GM21423 (cell line): ENCODE data around the gene CDS2.

Experiments used
- ATAC-seq: cut with Tn5 transposase; IDR thresholded peaks from one replicate; pipeline ENCODE4 v1.9.1; 2021; ENCODE audit warnings: mild to moderate bottlenecking, moderate library complexity; ENCODE audit not compliant: unreplicated experiment

CDS2 gene

GRCh38 chr20:5150226-5151076 is 23.6 kb downstream of the CDS2 start:
- ATAC-seq: no peak

DNA sequence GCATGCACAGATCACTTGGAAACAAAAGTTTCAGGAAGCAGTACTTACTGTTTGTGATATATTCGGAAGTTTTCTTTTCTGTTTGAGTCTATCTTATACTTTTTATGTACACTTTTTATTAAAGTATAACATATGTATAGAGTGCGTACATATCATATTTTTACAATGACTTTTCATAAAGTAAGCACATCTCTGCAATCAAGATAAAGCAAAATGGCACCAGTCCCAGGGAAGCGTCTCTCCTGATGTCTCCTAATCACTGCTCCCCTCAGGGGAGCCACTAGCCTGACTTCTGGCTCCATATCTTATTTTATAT is 26.3 kb downstream of the CDS2 start:
- ATAC-seq: no peak

DNA sequence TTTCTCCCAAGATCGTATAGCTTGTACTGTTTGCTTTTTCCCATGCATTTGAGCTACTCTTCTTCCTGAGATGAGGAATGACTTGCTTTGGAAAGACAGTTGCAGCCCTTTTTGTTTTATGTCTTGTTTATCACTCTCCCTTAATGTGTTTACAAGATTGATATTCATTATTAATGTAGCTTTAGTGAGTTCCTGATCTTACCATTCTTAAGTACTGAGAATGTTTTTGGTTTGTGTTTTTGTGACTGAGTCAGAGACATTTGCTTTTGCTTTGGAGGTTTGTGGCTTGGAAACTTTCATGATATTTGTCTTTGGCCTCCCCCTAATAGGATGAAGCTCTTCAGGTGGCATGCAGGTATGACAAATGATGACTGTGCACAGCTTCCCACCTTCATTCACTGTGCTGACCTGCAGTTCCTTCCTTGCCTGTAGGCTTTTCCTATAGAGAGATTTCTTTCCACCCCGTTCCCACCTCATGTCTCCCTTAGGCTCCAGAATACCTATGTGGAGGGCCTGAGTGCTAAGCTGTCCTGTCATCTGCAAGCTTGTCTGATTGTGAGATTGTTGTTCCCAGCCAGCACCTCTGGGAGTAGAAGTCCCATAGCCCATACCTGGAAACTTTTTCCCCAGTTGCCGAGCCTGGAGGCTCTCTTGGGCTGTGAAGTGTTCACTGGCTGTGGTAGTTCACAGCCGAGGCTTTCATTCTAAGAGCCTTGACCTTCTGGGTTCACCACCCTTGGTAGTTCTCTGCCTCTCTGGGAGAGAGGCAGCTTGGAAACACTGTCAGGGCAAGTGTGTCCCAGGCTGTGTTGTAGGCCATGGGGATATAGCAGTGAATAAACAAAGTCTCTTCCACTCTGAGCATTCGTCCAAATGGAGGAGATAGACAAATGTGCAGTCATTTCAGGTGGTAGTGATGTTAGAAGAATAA is 27.1 kb downstream of the CDS2 start:
- no peak for ATAC-seq

GRCh38 chr20:5154543-5154925 is 27.7 kb downstream of the CDS2 start:
- ATAC-seq: no peak

GRCh38 chr20:5155404-5155803 is 28.6 kb downstream of the CDS2 start:
- ATAC-seq: no peak

DNA sequence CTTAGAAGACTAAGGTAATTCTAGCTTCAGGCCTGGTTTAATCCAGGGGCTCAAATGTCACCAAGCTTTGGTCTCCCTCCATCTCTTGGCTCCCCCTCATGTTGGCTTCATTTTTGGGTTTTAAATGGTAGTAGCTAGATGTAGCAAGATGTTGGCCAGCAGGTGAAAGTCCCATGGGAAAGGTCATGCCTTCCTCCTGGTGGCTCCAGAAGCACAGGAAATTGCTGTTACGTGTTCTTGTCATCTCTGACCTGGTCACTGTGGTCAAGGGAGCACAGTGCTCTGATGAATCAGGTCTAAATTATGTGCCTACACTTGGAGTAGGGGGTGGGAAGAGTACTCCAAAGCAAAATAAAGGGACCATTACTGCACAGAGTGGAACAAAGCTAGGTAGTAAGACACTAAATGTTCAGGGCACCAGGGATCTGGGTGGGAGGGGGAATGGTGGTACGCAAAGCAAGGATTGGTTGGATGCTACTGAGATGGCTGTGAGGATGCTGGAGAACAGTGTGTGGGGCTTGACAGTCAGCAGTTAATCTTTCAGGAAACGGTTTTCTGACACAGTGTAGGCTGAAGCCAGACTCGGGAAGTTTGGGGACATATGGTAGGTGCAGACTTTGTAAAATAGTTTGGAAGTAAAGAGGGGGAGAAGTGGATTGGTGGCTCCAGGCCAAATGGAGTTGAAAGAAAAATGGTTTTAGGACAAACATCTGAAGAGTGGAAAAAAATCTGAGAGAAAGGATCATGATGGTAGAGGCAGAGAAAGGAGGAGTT is 30.1 kb downstream of the CDS2 start:
- no peak for ATAC-seq

DNA sequence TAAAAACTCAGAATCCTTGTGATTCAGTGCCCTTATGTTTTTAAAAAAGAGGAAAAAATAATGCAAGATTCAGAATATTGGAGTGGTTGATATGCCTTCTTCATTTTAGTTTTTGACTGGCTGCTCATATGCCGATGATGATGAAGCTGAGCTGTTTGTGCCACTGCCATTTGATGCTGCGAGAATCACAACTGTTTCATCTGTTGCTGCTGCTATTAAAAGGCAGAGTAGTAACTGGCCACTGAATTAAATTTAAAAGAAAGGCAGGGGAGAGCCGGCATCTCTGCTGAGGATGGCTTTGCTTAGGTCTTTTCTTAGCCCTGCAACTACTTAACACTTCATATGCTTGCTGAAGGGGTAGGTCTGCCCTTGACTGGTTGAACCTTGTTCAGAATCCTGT is 33.1 kb downstream of the CDS2 start:
- ATAC-seq: no peak

- ATAC-seq: no peak
Observed at GRCh38 chr20:5160882-5161281, 34.1 kb downstream of the CDS2 start.

DNA sequence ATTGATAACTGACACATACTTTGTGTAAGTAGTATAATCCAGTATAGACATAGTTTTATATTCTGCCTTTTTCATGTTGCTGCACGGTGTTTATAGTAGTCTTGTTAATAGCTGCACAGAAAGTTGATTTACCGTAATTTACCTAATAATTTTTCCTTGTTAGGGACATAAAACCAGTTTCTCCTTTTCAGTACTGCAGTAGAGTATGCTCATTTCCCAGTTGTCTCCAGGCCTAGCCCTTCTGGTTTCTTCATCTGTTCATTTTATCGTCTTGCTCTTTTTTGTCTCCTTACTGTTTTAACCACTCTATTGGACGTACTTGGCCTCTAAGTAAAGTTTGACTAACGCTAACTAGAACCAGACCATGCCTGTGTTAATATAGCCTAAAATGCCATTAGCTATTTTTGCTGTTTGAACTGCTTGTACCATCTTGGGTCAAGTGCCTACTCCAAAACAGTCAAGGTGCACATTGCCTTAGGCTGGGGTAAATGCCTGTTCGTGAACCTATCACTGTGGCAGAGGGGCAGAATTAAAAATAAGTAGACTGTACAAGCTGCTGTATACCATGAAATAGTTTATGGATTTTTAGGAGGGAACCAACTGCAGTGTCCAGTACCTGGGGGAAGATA is 34.8 kb downstream of the CDS2 start:
- no peak for ATAC-seq

DNA sequence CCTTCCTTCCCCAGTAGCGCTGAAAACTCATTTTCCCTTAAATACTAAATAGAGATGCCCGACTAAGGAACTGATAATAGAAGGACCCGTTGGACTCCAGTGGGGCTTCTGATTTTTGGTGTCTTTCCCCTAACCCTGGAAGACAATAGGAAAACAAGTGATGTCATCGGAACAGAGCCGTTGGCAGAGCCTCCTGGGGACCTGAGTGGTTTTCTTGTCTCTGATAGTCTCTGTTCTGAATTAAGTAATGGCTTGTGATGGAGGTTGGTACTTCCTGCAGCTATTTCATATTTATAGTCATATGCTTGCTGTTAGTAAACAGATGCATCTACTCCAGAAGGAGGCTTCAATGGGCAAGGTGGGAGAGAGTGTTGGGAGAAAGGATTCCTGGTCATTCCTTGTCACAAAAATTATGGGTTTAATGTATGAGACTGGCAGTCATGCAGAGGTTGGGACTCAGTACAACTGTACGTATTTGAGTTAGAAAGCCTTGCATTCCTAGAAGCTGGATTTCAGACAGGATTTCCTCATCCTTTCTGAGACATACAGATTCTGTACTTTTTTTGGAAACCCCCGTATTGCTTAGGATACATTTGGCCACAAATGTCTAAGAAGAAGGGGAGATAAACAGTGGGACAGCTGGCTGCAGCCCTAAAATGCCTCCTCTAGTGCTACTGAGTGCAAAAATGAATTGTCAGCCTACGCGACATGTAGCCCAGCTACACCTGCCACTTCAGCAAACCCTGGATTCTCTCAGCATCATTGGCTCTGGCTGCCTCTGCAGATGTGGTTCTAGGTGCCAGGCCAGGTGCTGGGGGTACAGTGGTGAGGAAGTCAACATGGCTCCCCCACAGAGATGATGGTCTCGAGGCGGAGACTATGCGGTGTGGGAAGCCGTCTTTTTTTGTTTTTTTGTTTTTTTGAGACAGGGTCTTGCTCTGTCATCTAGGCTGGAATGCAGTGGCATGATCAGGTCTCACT is 38.1 kb downstream of the CDS2 start:
- no peak for ATAC-seq

DNA sequence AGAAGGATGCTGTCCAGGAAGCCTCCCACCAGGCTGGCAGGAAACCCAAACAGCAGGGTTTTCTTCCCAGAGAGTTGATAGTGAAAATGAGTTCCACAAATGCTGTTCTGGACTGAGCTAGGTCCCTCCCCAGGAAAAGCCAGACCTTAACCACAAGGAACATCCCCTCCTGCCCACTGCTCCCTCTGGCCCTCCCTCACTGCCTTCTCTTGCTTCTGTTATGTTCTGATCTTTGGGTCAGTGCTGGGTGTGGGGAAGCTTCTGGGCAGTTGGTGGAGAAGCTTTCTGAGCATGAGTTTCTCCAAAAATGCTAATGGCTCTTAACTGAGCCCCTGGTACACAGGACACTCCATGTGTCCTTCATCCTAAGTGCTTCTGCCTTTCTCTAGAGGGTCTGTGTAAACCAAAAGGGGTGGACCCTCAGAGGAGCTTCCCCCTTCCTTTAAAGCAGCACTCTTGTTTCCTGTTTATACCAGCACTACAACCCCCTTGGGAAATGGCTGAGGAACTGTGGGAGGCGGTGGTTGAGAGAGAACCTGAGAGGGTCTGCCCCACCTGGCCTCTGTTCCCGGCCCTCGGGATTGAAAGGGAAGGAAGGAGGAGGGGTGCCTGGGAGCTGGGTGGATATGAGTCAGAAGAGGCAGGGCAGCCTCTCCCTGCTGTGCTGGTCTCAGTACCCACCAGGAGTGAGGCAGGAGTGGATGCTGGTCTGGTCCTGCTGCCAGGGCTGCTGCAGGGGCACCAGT is 42.0 kb downstream of the CDS2 start:
- no peak for ATAC-seq

DNA sequence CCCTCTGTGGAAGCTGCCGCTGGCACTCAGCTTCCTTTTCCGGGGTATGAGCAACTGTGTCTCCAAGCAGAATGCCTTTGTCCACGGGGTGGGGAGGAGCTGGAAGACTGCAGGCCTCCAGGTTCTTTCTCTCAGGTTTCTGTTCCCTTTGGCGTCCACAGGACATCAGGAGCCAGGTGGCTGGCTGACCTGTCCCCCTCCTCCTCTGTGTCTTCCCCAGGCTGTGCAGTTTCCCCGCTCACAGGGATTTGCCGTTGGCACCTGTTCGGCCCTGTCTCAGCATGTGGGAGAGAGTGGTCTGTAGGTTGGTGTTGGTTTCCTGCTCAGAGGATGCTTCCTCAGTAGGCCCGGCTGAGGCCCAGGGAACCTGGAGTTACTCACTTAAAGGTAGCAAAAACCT is 43.5 kb downstream of the CDS2 start:
- no peak for ATAC-seq

DNA sequence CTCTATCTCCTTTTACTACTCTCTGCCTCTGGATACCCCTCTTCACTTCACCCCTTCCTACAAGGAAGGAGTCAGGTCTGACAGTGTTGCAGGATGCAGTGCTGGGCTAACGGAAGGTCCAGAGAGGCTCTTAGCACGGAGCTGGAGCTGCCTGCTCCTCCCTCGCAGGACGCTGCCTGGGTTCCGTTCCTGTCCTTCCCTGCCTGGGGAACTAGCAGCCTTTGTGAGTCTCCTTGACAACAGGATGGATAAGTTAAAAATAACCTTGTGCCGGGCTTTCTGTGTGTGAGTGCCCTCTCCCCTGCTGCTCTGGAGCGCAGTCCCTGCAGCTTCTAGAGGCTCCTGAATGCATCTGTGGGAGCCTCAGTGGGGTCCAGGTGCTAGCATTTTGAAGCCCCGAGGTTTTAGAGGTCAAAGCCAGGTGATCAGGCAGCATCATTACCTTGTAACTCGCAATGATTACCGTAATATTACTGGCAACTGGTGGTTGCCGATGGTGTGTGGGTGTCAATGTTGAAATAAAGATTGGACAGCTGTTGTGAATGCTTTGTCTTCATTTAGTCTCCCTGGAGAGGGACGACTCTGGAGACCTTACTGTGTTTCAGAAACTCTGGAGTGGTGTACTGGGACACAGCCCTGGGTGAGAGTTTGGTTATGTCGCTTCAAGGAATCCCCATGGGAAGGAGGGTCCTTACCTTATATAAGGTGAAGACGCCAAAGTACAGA is 44.4 kb downstream of the CDS2 start:
- ATAC-seq: no peak

DNA sequence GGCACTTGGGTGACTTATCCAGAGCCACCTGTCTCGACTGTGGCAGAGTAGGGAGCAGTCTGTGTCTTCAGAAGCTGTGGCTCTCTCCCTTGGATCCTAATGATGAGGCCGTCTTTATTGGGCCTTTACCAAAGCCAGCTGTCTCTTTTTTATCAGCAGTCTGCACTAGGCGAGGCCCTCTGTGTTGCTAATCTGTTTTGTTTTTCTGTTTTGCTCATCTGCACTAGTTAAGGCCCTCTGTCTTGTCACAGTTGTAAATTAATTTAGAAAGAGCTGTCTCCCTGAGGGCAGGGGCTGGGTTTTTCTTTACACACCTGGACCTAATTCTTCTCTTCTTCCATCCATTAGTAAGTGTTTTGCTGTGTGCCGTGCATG is 45.0 kb downstream of the CDS2 start:
- ATAC-seq: no peak

GRCh38 chr20:5172167-5172601 is 45.4 kb downstream of the CDS2 start:
- ATAC-seq: no peak

GRCh38 chr20:5172903-5173463 is 46.2 kb downstream of the CDS2 start:
- ATAC-seq: no peak

DNA sequence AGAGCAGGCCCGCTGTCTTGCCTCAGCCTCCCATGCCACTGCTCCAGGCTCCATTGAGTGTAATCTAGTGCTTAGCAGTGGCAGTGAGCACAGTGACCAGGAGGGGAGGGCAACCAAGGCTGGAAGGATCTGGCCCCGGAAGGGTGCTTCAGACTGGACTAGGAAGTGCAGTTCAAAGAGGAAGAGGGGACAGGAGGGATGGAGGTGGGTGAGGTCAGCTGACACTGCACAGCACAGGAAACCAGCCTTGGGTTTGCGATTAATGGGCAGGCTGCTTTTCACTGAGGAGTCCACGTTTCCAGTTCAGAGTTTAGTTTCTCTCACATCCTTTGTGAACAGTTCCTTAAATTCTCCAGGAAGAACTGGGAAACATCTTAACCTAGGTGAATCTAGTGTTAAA is 46.9 kb downstream of the CDS2 start:
- no peak for ATAC-seq

DNA sequence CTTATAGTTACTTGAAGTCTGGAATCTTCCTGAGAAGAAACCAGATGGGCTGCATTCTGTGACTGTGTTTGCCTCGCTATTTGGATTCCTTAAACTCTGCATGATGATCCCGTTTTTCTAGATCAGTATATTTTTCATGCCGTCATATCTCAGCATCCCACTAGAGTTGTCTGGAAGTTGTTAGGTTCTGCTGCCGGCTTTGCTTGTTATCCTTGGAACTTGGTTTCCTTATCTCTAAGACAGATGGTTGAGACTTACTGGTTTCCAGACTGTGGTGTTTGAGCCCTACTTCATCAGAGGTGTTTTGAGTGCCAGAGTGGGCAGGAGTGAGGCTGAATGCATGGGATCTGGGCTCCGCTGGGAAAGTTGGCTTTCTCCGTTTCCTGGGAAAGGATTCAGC is 50.3 kb downstream of the CDS2 start:
- ATAC-seq: no peak
